ENCODE results near the gene CDH22.

The CDH22 gene

GRCh38 chr20:46308258-46309157 is at the start of gene CDH22:
Gene CDH22, minus strand, starts transcription at chr20:46308498. Its CDS starts 57,204 bp downstream, at chr20:46251294.
- DNase-seq = peak; percentile 46

- DNase-seq = no peak
These were observed 48.8 kb upstream of the CDH22 start for GRCh38 chr20:46357030-46357514.

GRCh38 chr20:46356195-46357029 is 48.1 kb upstream of the CDH22 start:
- DNase-seq = no peak

DNA sequence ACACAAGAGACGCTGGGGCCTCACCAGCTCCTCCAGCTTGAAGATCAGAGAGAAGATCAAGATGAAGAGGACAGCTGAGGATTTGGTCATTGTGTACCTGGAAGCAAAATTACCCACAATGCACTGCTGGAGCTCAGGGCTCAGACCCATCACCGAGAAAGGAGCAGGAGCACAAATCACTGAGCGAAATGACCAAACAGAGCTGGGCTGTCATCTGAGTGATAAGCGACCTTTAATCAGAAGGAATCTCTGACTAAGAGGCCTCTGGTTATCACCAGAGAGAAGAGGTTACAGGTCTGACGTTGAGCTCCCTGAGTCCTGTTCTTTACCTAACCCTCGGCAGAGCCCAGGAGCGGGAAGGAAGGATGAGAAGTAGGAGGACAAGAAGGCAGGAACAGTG is 47.5 kb upstream of the CDH22 start:
- no peak for DNase-seq

DNA sequence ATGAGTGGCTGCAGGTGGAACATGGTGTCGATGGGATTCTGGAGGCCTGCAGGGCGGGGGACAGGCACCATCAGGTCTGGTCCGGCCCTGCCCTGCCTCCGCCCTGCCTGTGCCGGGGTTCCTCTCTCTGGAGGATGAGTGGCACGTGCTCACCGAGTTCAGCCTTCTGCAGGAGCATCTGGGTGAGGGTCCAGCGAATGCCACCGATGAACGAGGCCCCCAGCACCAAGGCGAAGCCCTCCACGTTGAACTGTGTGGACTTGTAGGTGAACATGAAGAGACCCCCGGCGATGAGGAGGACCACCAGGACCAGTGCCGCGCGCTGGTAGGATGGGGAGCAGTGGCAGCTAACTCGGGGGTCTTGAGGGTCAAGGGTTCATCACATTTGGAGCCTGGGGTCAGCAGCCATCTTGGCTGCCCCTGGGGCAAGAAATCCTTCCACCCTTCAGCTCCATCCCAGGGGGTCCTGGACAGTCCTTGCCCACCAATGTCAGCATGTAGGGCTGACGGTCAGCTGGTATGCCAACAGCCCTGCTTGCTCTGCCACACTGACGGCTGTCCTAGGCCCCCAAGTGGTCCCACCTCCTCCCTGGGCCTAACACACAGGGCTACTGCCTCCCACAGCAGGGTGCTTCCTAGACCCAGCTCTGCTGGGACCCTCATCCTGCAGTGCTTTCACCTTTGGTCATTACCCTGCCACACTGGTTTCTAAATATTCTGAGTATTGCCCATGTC is 46.8 kb upstream of the CDH22 start:
- DNase-seq = no peak

- DNase-seq = no peak
These were observed 45.9 kb upstream of the CDH22 start for GRCh38 chr20:46354207-46354555.

- no peak for DNase-seq
These were observed 45.4 kb upstream of the CDH22 start for GRCh38 chr20:46353500-46354206.

DNA sequence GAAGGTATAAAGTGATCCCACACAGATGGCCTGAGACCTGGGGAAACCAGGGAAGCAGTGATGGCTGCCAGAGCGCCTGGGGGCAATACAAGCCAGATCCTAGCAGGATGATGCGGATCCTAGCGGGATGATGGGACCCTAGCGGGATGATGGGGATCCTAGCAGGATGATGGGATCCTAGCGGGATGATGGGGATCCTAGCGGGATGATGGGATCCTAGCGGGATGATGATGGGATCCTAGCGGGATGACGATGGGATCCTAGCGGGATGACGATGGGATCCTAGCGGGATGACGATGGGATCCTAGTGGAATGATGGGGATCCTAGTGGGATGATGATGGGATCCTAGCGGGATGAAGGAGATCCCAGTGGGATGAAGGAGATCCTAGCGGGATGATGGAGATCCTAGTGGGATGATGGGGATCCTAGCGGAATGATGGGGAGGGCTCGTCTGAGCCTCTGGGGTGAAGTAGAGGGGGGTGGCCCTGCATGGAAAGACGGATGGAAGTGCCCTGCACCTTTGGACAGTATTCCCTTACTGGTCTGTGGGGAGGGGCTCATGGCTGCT is 44.2 kb upstream of the CDH22 start:
- no peak for DNase-seq

- DNase-seq = no peak
These were observed 43.2 kb upstream of the CDH22 start for GRCh38 chr20:46351357-46352058.

- DNase-seq = no peak
These were observed 42.6 kb upstream of the CDH22 start for GRCh38 chr20:46350986-46351267.

GRCh38 chr20:46350201-46350985 is 42.1 kb upstream of the CDH22 start:
- DNase-seq = peak; percentile 34

DNA sequence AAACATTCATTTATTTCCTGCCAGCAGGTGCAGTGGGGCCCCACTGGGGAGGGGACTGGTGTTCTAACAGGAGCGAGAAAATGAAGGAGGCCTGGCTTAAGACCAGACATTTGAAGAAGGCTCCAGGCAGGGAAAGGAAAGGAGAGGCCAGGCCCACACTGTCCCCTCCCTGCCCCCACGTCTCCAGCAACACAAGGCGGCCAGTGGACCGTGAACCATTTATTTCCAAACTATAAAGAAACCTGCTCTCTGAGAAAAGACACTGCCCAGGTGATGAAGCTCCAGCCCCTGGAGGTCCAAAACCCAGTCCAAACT is 41.4 kb upstream of the CDH22 start:
- no peak for DNase-seq

DNA sequence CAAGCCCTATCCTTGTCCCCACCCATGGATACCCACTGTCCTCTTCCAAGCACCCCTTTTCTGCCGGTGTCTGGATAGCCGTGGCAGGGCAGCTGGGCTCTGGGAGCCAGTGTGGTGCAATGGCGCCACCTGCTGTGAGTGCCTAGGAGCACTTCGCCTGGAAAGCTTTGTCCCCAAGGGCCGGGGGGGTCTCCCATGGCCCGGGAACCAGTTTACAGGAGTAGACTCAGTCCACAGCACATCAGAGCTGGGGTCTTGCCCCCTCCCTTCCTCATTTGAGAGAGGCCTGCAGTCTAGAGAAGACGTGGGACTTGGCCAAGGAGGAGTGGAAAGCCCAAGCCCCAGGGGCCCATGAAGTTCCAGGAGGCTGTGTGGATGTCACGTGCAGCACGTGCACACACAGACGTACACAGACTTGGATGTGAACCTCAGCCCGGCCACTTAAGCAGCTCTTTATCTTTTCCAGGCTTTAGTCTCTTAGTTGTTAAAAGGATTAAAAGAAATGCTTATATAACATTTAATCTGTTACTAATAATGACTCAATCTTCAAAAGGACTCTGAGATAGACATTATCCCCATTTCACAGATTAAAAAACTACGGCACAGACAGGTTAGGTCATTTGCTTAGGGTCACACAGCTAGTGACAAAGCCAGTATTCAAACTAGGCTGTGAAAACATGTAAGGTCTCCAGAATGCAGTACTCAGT is 40.9 kb upstream of the CDH22 start:
- DNase-seq = peak; percentile 73

DNA sequence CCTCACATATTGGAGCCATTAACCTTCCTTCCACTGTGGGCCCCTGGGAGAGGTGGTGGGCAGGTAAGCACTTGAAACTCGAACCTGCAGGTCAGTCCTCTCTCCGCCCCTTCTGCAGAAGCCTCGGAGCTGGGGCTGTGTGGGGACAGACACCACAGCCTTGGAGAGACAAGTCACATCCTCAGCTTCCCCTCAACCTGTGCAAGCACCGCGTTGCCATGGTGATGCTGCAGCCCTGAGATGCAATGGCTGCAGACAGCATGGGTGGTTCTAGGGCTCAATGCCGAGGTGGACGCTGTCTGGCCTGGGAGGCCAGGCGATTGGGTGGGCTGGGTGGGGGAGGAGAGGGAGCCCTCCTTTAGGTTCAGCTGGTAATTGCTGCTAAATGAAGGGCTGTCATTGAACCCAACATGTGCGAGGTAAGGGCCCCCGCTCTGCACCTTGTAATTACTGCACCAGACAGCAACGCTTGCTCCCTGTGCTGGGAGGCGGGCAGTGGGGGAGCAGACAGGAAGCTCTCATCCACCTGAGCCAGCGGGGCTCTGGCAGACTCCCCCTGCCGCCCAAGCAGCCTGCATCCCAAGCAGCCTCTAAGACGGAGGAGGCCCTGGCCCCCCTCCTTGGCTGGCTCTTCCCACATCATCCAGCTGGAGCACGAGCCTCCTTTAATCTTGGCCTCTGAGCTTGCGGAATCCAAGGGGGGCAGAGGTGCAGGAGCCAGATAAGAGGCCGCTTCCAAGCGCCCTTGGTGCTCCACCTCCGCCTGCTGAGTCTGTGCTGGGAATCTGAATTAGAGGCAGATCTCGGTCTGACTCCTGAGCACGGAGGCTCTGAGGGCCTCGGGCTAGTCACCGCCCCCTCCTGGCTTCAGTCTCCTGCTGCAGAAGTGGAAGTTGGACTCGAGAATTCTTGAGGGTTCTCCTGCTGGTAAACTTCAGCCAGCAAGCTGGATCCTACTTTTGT is 39.8 kb upstream of the CDH22 start:
- DNase-seq = no peak

- no peak for DNase-seq
These were observed 38.5 kb upstream of the CDH22 start for GRCh38 chr20:46346770-46347169.

GRCh38 chr20:46344488-46345162 is 36.3 kb upstream of the CDH22 start:
- no peak for DNase-seq

GRCh38 chr20:46343975-46344357 is 35.7 kb upstream of the CDH22 start:
- no peak for DNase-seq

GRCh38 chr20:46343348-46343974 is 35.2 kb upstream of the CDH22 start:
- no peak for DNase-seq
